ENCODE data around the gene WWC2. TPM values are rescaled to one million over a fixed set of nuclear protein-coding genes. Genes with fewer than 3 reads are reported as not detected.

WWC2 gene
- total and polyA plus RNA-seq, 2 experiments from 2014 or later, result 50.5 to 74.2 TPM

GRCh38 chr4:183161630-183162029, 62.6 kb downstream of the WWC2 start:
- peaks cover 68% of the 10 kb centered on the region for H3K4me1 Mint-ChIP-seq
- Histone ChIP-seq H2AFZ (no peak overlapping the region), H3K4me3 (no peak overlapping the region), H3F3A (replicated peaks; ENCODE audit: low read depth) (no peaks in the 10 kb centered on the region), H3K27ac (ENCODE audit: low read depth) (no peak overlapping the region), H3K36me3 (ENCODE audit: insufficient read depth) (no peaks in the 10 kb centered on the region), H3K27me3 (ENCODE audit: insufficient read depth) (no peaks in the 10 kb centered on the region), H3K4me1 (ENCODE audit: insufficient read depth) (peaks cover 53% of the 10 kb centered on the region), H4K20me1 (replicated peaks; ENCODE audit: insufficient read depth) (peaks cover 49% of the 10 kb centered on the region), H3K79me2 (replicated peaks; ENCODE audit: insufficient read depth) (peaks cover 98% of the 10 kb centered on the region), H3K4me2 (no peak overlapping the region), H3K9me2 (ENCODE audit: insufficient read depth) (no peaks in the 10 kb centered on the region)
- no peak overlapping the region for H3K27ac Mint-ChIP-seq
- H3K9me3 Mint-ChIP-seq, result no peaks in the 10 kb centered on the region
- TF ChIP-seq EZH2phosphoT487 (IDR thresholded peaks at IDR 0.05; ENCODE audit: unreplicated experiment) (no peak), CREB1 (CRISPR knock-in tag; IDR thresholded peaks at IDR 0.05; ENCODE audit: low read depth) (no peak), STAT1 (IDR thresholded peaks at IDR 0.05; ENCODE audit: unreplicated experiment) (no peak), CTCF (conservative IDR thresholded peaks at IDR 0.05; ENCODE audit: low read depth in 2 of 2) (no peak), ZNF462 (CRISPR knock-in tag; IDR thresholded peaks at IDR 0.05) (no peak), ZNF331 (CRISPR knock-in tag; IDR thresholded peaks at IDR 0.05; ENCODE audit: low read depth) (no peak), JUNB (IDR thresholded peaks at IDR 0.05; ENCODE audit: unreplicated experiment) (no peak), EZH2 (IDR thresholded peaks at IDR 0.05; ENCODE audit: low read depth, unreplicated experiment) (no peak), POLR2AphosphoS5 (IDR thresholded peaks at IDR 0.05; ENCODE audit: low read depth) (no peak)
- TF ChIP-seq, protein P1, sequence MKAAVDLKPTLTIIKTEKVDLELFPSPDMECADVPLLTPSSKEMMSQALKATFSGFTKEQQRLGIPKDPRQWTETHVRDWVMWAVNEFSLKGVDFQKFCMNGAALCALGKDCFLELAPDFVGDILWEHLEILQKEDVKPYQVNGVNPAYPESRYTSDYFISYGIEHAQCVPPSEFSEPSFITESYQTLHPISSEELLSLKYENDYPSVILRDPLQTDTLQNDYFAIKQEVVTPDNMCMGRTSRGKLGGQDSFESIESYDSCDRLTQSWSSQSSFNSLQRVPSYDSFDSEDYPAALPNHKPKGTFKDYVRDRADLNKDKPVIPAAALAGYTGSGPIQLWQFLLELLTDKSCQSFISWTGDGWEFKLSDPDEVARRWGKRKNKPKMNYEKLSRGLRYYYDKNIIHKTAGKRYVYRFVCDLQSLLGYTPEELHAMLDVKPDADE (IDR thresholded peaks at IDR 0.05), result no peak
- TF ChIP-seq, protein P2, sequence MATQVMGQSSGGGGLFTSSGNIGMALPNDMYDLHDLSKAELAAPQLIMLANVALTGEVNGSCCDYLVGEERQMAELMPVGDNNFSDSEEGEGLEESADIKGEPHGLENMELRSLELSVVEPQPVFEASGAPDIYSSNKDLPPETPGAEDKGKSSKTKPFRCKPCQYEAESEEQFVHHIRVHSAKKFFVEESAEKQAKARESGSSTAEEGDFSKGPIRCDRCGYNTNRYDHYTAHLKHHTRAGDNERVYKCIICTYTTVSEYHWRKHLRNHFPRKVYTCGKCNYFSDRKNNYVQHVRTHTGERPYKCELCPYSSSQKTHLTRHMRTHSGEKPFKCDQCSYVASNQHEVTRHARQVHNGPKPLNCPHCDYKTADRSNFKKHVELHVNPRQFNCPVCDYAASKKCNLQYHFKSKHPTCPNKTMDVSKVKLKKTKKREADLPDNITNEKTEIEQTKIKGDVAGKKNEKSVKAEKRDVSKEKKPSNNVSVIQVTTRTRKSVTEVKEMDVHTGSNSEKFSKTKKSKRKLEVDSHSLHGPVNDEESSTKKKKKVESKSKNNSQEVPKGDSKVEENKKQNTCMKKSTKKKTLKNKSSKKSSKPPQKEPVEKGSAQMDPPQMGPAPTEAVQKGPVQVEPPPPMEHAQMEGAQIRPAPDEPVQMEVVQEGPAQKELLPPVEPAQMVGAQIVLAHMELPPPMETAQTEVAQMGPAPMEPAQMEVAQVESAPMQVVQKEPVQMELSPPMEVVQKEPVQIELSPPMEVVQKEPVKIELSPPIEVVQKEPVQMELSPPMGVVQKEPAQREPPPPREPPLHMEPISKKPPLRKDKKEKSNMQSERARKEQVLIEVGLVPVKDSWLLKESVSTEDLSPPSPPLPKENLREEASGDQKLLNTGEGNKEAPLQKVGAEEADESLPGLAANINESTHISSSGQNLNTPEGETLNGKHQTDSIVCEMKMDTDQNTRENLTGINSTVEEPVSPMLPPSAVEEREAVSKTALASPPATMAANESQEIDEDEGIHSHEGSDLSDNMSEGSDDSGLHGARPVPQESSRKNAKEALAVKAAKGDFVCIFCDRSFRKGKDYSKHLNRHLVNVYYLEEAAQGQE (IDR thresholded peaks at IDR 0.05; ENCODE audit: unreplicated experiment), result no peak
- no peak overlapping the region for H3K4me3 Mint-ChIP-seq
- DNase-seq (ENCODE audit: low spot score), result no peak
- ATAC-seq, result no peak
- H3K27me3 Mint-ChIP-seq (ENCODE audit: insufficient read depth, low read depth, poor library complexity), result peaks cover 1% of the 10 kb centered on the region
- peaks cover 4% of the 10 kb centered on the region; the same call in 1 of the 3 replicates for H3K36me3 Mint-ChIP-seq (ENCODE audit: low read depth)
